ENCODE results near the gene PERM1. TPM values are rescaled to one million over a fixed set of nuclear protein-coding genes. Genes with fewer than 3 reads are reported as not detected.

The PERM1 gene
- total RNA-seq, 1 experiment from 2014 or later = 0.81 TPM

GRCh38 chr1:998995-999724, 17.3 kb upstream of the PERM1 start:
- no peak overlapping the region for H2AFZ ChIP-seq

GRCh38 chr1:998745-998994, 16.8 kb upstream of the PERM1 start:
- no peak for DNase-seq
- TF ChIP-seq EZH2 (IDR thresholded peaks at IDR 0.05; ENCODE audit: low read depth) (no peak), CTCF (conservative IDR thresholded peaks at IDR 0.05) (no peak)
- H3K4me3 ChIP-seq = peak overlapping the region; percentile 97; the same call in 1 of the 2 replicates
- H3K4me1 ChIP-seq (replicated peaks; ENCODE audit: insufficient read depth) = no peaks in the 10 kb centered on the region
- no peak overlapping the region for H3K27ac ChIP-seq
- H3K4me2 ChIP-seq = peak overlapping the region; percentile 89
- ChIA-PET POLR2A (ENCODE audit: unreplicated experiment) (no interaction called here), CTCF (no interaction called here)
- no peaks in the 10 kb centered on the region for H3K9me3 ChIP-seq (ENCODE audit: insufficient read depth, low read depth)
- H3K9me2 ChIP-seq (ENCODE audit: insufficient read depth) = no peaks in the 10 kb centered on the region
- intact Hi-C loops (cut with micrococcal nuclease; ENCODE audit: unreplicated experiment) = no loop called here
- peaks cover 30% of the 10 kb centered on the region for H3K79me2 ChIP-seq (ENCODE audit: low read depth)
- no TSS peak for BruUV-seq (replicated peaks)
- no peaks in the 10 kb centered on the region for H3K36me3 ChIP-seq (ENCODE audit: low read depth)
- H4K20me1 ChIP-seq (ENCODE audit: insufficient read depth) = peaks cover 17% of the 10 kb centered on the region
- peaks cover 28% of the 10 kb centered on the region; the same call in 1 of the 2 replicates for H3F3A ChIP-seq (ENCODE audit: insufficient read depth, low read depth)
- no peaks in the 10 kb centered on the region for H3K27me3 ChIP-seq (ENCODE audit: insufficient read depth, low read depth)
- H2AFZ ChIP-seq = no peak overlapping the region

More at GRCh38 chr1:998995-999724, 17.3 kb upstream of the PERM1 start:
- POLR2A ChIA-PET (ENCODE audit: unreplicated experiment) = interaction anchor here (0.5 kb wide), 1 partner anchor 21 kb away, joined by 4 read pairs; no protein-coding TSS in a partner anchor
- Histone ChIP-seq H3K27ac (peak overlapping the region; percentile 71), H3K27me3 (ENCODE audit: insufficient read depth, low read depth) (no peaks in the 10 kb centered on the region), H3F3A (ENCODE audit: insufficient read depth, low read depth) (peaks cover 28% of the 10 kb centered on the region; the same call in 1 of the 2 replicates), H3K4me1 (replicated peaks; ENCODE audit: insufficient read depth) (no peaks in the 10 kb centered on the region), H3K79me2 (ENCODE audit: low read depth) (peaks cover 30% of the 10 kb centered on the region), H3K9me2 (ENCODE audit: insufficient read depth) (no peaks in the 10 kb centered on the region), H3K36me3 (ENCODE audit: low read depth) (no peaks in the 10 kb centered on the region), H3K4me3 (peak overlapping the region; percentile 97), H3K9me3 (ENCODE audit: insufficient read depth, low read depth) (no peaks in the 10 kb centered on the region), H4K20me1 (ENCODE audit: insufficient read depth) (peaks cover 17% of the 10 kb centered on the region), H3K4me2 (peak overlapping the region; percentile 89)
- TSS peak; percentile 55 for BruUV-seq (replicated peaks)
- intact Hi-C loops (cut with micrococcal nuclease; ENCODE audit: unreplicated experiment) = loop anchor here (1.0 kb wide), 1 partner anchor 16 kb away; no protein-coding TSS in a partner anchor
- no peak for TF ChIP-seq CTCF (conservative IDR thresholded peaks at IDR 0.05)
- TF ChIP-seq EZH2 (IDR thresholded peaks at IDR 0.05; ENCODE audit: low read depth) = no peak
- CTCF ChIA-PET = no interaction called here
- DNase-seq = peak in 1 of 2 experiments; percentile 48

- Histone ChIP-seq H3K9me2 (ENCODE audit: insufficient read depth) (no peaks in the 10 kb centered on the region), H3K36me3 (ENCODE audit: low read depth) (no peaks in the 10 kb centered on the region), H3K27me3 (ENCODE audit: insufficient read depth, low read depth) (no peaks in the 10 kb centered on the region), H3F3A (ENCODE audit: insufficient read depth, low read depth) (peaks cover 28% of the 10 kb centered on the region; the same call in 1 of the 2 replicates), H3K27ac (no peak overlapping the region), H4K20me1 (ENCODE audit: insufficient read depth) (peaks cover 16% of the 10 kb centered on the region), H3K4me3 (no peak overlapping the region), H3K4me2 (no peak overlapping the region; the same call in 1 of the 2 replicates), H3K4me1 (replicated peaks; ENCODE audit: insufficient read depth) (no peaks in the 10 kb centered on the region), H2AFZ (no peak overlapping the region), H3K9me3 (ENCODE audit: insufficient read depth, low read depth) (no peaks in the 10 kb centered on the region), H3K79me2 (ENCODE audit: low read depth) (peaks cover 28% of the 10 kb centered on the region)
- TSS peak; percentile 0 for BruUV-seq (replicated peaks)
- DNase-seq = no peak
- ChIA-PET CTCF (no interaction called here), POLR2A (ENCODE audit: unreplicated experiment) (no interaction called here)
- no peak for TF ChIP-seq CTCF (conservative IDR thresholded peaks at IDR 0.05)
- no peak for TF ChIP-seq EZH2 (IDR thresholded peaks at IDR 0.05; ENCODE audit: low read depth)
- intact Hi-C loops (cut with micrococcal nuclease; ENCODE audit: unreplicated experiment) = no loop called here
Observed at GRCh38 chr1:997993-998744, 16.3 kb upstream of the PERM1 start.
